Rectal smooth muscle tissue (tissue), 1 donor: ENCODE data around the gene PLD3.

ENCODE experiments used
- H3K27ac ChIP-seq: one replicate; pipeline ENCODE4 v1.7.0; 2013; ENCODE audit warnings: low read depth, low read length, inconsistent platforms
- H3K27me3 ChIP-seq: one replicate; pipeline ENCODE4 v1.7.0; 2013; ENCODE audit warnings: low read length; ENCODE audit not compliant: control insufficient read depth, insufficient read depth
- H3K36me3 ChIP-seq: one replicate; pipeline ENCODE4 v1.7.0; 2013; ENCODE audit warnings: low read length; ENCODE audit not compliant: control insufficient read depth, insufficient read depth
- H3K4me1 ChIP-seq: one replicate; pipeline ENCODE4 v1.7.0; 2013; ENCODE audit warnings: low read length; ENCODE audit not compliant: control insufficient read depth, insufficient read depth
- H3K4me3 ChIP-seq: one replicate; pipeline ENCODE4 v1.7.0; 2013; ENCODE audit warnings: low read length
- H3K9ac ChIP-seq: one replicate; pipeline ENCODE4 v1.7.0; 2013; ENCODE audit warnings: low read length

Gene PLD3

GRCh38 chr19:40357640-40358039 lies 9.1 kb downstream of the PLD3 start:
- no peaks in the 10 kb centered on the region for H3K27me3 ChIP-seq
- H3K4me1 ChIP-seq, result no peaks in the 10 kb centered on the region
- H3K36me3 ChIP-seq, result no peaks in the 10 kb centered on the region
- H3K4me3 ChIP-seq, result no peak overlapping the region
- H3K9ac ChIP-seq, result no peak overlapping the region
- H3K27ac ChIP-seq, result no peak overlapping the region

GRCh38 chr19:40358773-40359172 lies 10.3 kb downstream of the PLD3 start:
- Histone ChIP-seq H3K36me3 (no peaks in the 10 kb centered on the region), H3K27me3 (no peaks in the 10 kb centered on the region), H3K27ac (no peak overlapping the region), H3K9ac (no peak overlapping the region), H3K4me1 (no peaks in the 10 kb centered on the region), H3K4me3 (no peak overlapping the region)

GRCh38 chr19:40360020-40360707 lies 11.7 kb downstream of the PLD3 start:
- no peak overlapping the region for H3K9ac ChIP-seq
- H3K27me3 ChIP-seq, result no peaks in the 10 kb centered on the region
- H3K4me1 ChIP-seq, result no peaks in the 10 kb centered on the region
- no peak overlapping the region for H3K27ac ChIP-seq
- H3K4me3 ChIP-seq, result no peak overlapping the region
- H3K36me3 ChIP-seq, result no peaks in the 10 kb centered on the region

GRCh38 chr19:40360708-40361241 lies 12.3 kb downstream of the PLD3 start:
- no peak overlapping the region for H3K4me3 ChIP-seq
- no peaks in the 10 kb centered on the region for H3K4me1 ChIP-seq
- H3K9ac ChIP-seq, result no peak overlapping the region
- H3K27ac ChIP-seq, result no peak overlapping the region
- H3K36me3 ChIP-seq, result no peaks in the 10 kb centered on the region
- no peaks in the 10 kb centered on the region for H3K27me3 ChIP-seq

GRCh38 chr19:40362160-40362559 lies 13.7 kb downstream of the PLD3 start:
- H3K27ac ChIP-seq, result no peak overlapping the region

GRCh38 chr19:40363069-40363468 lies 14.6 kb downstream of the PLD3 start:
- Histone ChIP-seq H3K9ac (no peak overlapping the region), H3K4me1 (no peaks in the 10 kb centered on the region), H3K36me3 (peaks cover 4% of the 10 kb centered on the region), H3K27me3 (no peaks in the 10 kb centered on the region), H3K4me3 (no peak overlapping the region), H3K27ac (no peak overlapping the region)

More at GRCh38 chr19:40362160-40362559, 13.7 kb downstream of the PLD3 start:
- H3K36me3 ChIP-seq, result no peaks in the 10 kb centered on the region
- H3K27me3 ChIP-seq, result no peaks in the 10 kb centered on the region
- no peak overlapping the region for H3K9ac ChIP-seq
- no peak overlapping the region for H3K4me3 ChIP-seq
- no peaks in the 10 kb centered on the region for H3K4me1 ChIP-seq

- Histone ChIP-seq H3K4me1 (no peaks in the 10 kb centered on the region), H3K36me3 (peaks cover 7% of the 10 kb centered on the region), H3K27me3 (no peaks in the 10 kb centered on the region), H3K27ac (no peak overlapping the region), H3K9ac (no peak overlapping the region), H3K4me3 (no peak overlapping the region)
Measured at GRCh38 chr19:40365010-40365409, 16.5 kb downstream of the PLD3 start.

GRCh38 chr19:40365613-40366401 lies 17.3 kb downstream of the PLD3 start:
- Histone ChIP-seq H3K9ac (no peak overlapping the region), H3K27me3 (no peaks in the 10 kb centered on the region), H3K4me3 (peak overlapping the region; percentile 55), H3K36me3 (peaks cover 9% of the 10 kb centered on the region), H3K27ac (no peak overlapping the region), H3K4me1 (no peaks in the 10 kb centered on the region)

- H3K27me3 ChIP-seq, result no peaks in the 10 kb centered on the region
- H3K4me1 ChIP-seq, result no peaks in the 10 kb centered on the region
- no peak overlapping the region for H3K4me3 ChIP-seq
- no peak overlapping the region for H3K9ac ChIP-seq
- H3K36me3 ChIP-seq, result peaks cover 12% of the 10 kb centered on the region
- H3K27ac ChIP-seq, result no peak overlapping the region
Measured at GRCh38 chr19:40366697-40367561, 18.4 kb downstream of the PLD3 start.

- Histone ChIP-seq H3K27ac (no peak overlapping the region), H3K9ac (no peak overlapping the region), H3K27me3 (no peaks in the 10 kb centered on the region), H3K4me3 (no peak overlapping the region), H3K4me1 (no peaks in the 10 kb centered on the region), H3K36me3 (peaks cover 16% of the 10 kb centered on the region)
Measured at GRCh38 chr19:40367577-40368434, 19.3 kb downstream of the PLD3 start.

- H3K4me1 ChIP-seq, result no peaks in the 10 kb centered on the region
- no peak overlapping the region for H3K4me3 ChIP-seq
- no peak overlapping the region for H3K27ac ChIP-seq
- peaks cover 22% of the 10 kb centered on the region for H3K36me3 ChIP-seq
- no peak overlapping the region for H3K9ac ChIP-seq
- H3K27me3 ChIP-seq, result no peaks in the 10 kb centered on the region
Measured at GRCh38 chr19:40369797-40370196, 21.3 kb downstream of the PLD3 start.
